B cell (primary cell): Measurements from ENCODE around the gene CADM1. TPM values are rescaled to one million over a fixed set of nuclear protein-coding genes. Genes with fewer than 3 reads are reported as not detected.

ENCODE experiments used
- ATAC-seq: fragments of 200-7000 bp; cut with Tn5 transposase; one replicate; pipeline ENCODE4 v1.10.0; 2021; ENCODE audit warnings: low read depth, mild to moderate bottlenecking, moderate number of reproducible peaks, moderate library complexity
- CTCF ChIA-PET: fragments of 350-600 bp; sonication (Branson Sonifier 250); formaldehyde crosslinking; loops from one replicate; lab custom pipeline; 2021; ENCODE audit warnings: antibody characterized with exemption, inconsistent platforms; lab: Charles Lee
- POLR2A ChIA-PET: fragments of 350-600 bp; sonication (Branson Sonifier 250); formaldehyde crosslinking; loops from one replicate; lab custom pipeline; 2021; ENCODE audit warnings: antibody characterized with exemption; lab: Charles Lee
- DNase-seq: peaks from one replicate; pipeline ENCODE4 v3.0.0; 2013
- H2AFZ ChIP-seq: 2 replicates; pipeline ENCODE4 v1.6.1; 2012; ENCODE audit warnings: mild to moderate bottlenecking, low read depth, low read length; ENCODE audit not compliant: insufficient read depth, poor library complexity, severe bottlenecking
- H3K27ac ChIP-seq, 2 donors: 1 replicate in 1 of 2; 2 replicates in 1 of 2; pipeline ENCODE4 v1.5.1; 2012 to 2013; ENCODE audit warnings: low read length in 2 of 2, mild to moderate bottlenecking in 2 of 2, moderate library complexity in 1 of 2
- H3K27me3 ChIP-seq, 4 experiments: fragments of 200-600 bp in 1 of 4; sonication (generic) in 1 of 4; replicated peaks in 1 of 4; 1 replicate in 2 of 4; 2 replicates in 2 of 4; pipeline versions ENCODE4 v1.6.1 to v1.7.0; 2013 to 2016; ENCODE audit warnings: low read length in 3 of 4, mild to moderate bottlenecking in 2 of 4, mixed read lengths in 1 of 4, moderate library complexity in 1 of 4; ENCODE audit not compliant: insufficient read depth in 4 of 4, control insufficient read depth in 3 of 4; ENCODE audit errors: control extremely low read depth in 1 of 4
- H3K36me3 ChIP-seq, 2 experiments: replicated peaks in 1 of 2; 1 replicate in 1 of 2; 2 replicates in 1 of 2; pipeline versions ENCODE4 v1.6.1 to v1.7.1; 2013; ENCODE audit warnings: low read length in 1 of 2; ENCODE audit not compliant: insufficient read depth in 2 of 2, control insufficient read depth in 1 of 2; ENCODE audit errors: control extremely low read depth in 1 of 2, extremely low read depth in 1 of 2
- H3K4me1 ChIP-seq, 2 donors: fragments of 200-600 bp in 1 of 2; sonication (generic) in 1 of 2; 1 replicate in 1 of 2; 2 replicates in 1 of 2; pipeline versions ENCODE4 v1.5.1 to v1.6.1; 2013 to 2017; ENCODE audit warnings: low read length in 2 of 2; ENCODE audit not compliant: control insufficient read depth in 2 of 2, insufficient read depth in 2 of 2
- H3K4me2 ChIP-seq: replicated peaks from 2 replicates; pipeline ENCODE3; 2012; ENCODE audit warnings: mild to moderate bottlenecking, low read depth, low read length; ENCODE audit not compliant: poor library complexity, severe bottlenecking
- H3K4me3 ChIP-seq, 5 experiments: fragments of 200-600 bp in 1 of 5; sonication (generic) in 1 of 5; 1 replicate in 3 of 5; 2 replicates in 2 of 5; pipeline versions ENCODE4 v1.5.1 to v1.7.0; 2011 to 2016; ENCODE audit warnings: low read length in 4 of 5, mild to moderate bottlenecking in 4 of 5, low read depth in 2 of 5, control low read depth in 1 of 5, moderate library complexity in 1 of 5; ENCODE audit not compliant: insufficient read depth in 1 of 5; ENCODE audit errors: control extremely low read depth in 1 of 5, extremely low read depth in 1 of 5
- H3K79me2 ChIP-seq: fragments of 200-600 bp; sonication (generic); one replicate; pipeline ENCODE4 v1.6.0; 2016; ENCODE audit warnings: low read length; ENCODE audit not compliant: control insufficient read depth, insufficient read depth
- H3K9ac ChIP-seq: fragments of 200-600 bp; sonication (generic); 2 replicates; pipeline ENCODE4 v1.6.1; 2017; ENCODE audit warnings: mild to moderate bottlenecking, low read length, moderate library complexity
- H3K9me3 ChIP-seq, 3 donors: one replicate each; pipeline versions ENCODE4 v1.6.1 to v1.7.1; 2013; ENCODE audit warnings: low read length in 2 of 3; ENCODE audit not compliant: control insufficient read depth in 2 of 3, insufficient read depth in 1 of 3; ENCODE audit errors: control extremely low read depth in 1 of 3
- H4K20me1 ChIP-seq: 2 replicates; pipeline ENCODE4 v1.6.0; 2012; ENCODE audit warnings: mild to moderate bottlenecking, low read length; ENCODE audit not compliant: insufficient read depth, control insufficient read depth, poor library complexity, severe bottlenecking
- H3K27ac Mint-ChIP-seq: one replicate; pipeline ENCODE4 v1.8.0; 2021; ENCODE audit warnings: mixed read lengths
- H3K27me3 Mint-ChIP-seq: one replicate; pipeline ENCODE4 v1.8.0; 2021; ENCODE audit warnings: mixed read lengths
- H3K4me1 Mint-ChIP-seq: one replicate; pipeline ENCODE4 v1.8.0; 2021; ENCODE audit warnings: mixed read lengths
- H3K4me3 Mint-ChIP-seq: one replicate; pipeline ENCODE4 v1.8.0; 2021; ENCODE audit warnings: mixed read lengths
- H3K9me3 Mint-ChIP-seq: one replicate; pipeline ENCODE4 v1.8.0; 2022; ENCODE audit warnings: mixed read lengths; ENCODE audit not compliant: insufficient read depth
- EZH2 ChIP-seq: IDR thresholded peaks from 2 replicates; pipeline ENCODE4 v1.6.1; 2012; ENCODE audit warnings: borderline replicate concordance, low read depth, mild to moderate bottlenecking, moderate library complexity, low read length; ENCODE audit not compliant: insufficient read depth, poor library complexity, severe bottlenecking
- WGBS: methylation state at CpG from one replicate; pipeline ENCODE4 v1.1.5; 2013; ENCODE audit warnings: missing lambda C conversion rate; ENCODE audit not compliant: insufficient coverage; 5-methylcytosine and 5-hydroxymethylcytosine counted together
- intact Hi-C: fragments of 100-400 bp; cut with micrococcal nuclease; formaldehyde crosslinking; loops from one replicate; pipeline ENCODE4 v1.10.0; 2022
- polyA plus RNA-seq: library from polyadenylated mRNA; depleted of rRNA; stranded (reverse); fragments of >200 nt; gene quantifications from 2 replicates; pipeline ENCODE4 v1.2.3, GENCODE V29; 2012
- total RNA-seq, 2 donors: library from RNA; stranded (reverse); fragments of 120-200 nt in 1 of 2; gene quantifications; 1 replicate in 1 of 2; 2 replicates in 1 of 2; pipeline versions ENCODE4 v1.2.3 to v1.2.4, GENCODE V29; 2013 to 2022
- TF ChIP-seq, protein P1 (sequence below): fragments of 200-600 bp; IDR thresholded peaks from one replicate; pipeline ENCODE4 v1.8.0; 2022; ENCODE audit warnings: antibody characterized with exemption, mild to moderate bottlenecking

The CADM1 gene
- total and polyA plus RNA-seq, 2 donors (not counting 1 experiment from before 2014, with no cell fraction given): 0.43 to 0.49 TPM

DNA sequence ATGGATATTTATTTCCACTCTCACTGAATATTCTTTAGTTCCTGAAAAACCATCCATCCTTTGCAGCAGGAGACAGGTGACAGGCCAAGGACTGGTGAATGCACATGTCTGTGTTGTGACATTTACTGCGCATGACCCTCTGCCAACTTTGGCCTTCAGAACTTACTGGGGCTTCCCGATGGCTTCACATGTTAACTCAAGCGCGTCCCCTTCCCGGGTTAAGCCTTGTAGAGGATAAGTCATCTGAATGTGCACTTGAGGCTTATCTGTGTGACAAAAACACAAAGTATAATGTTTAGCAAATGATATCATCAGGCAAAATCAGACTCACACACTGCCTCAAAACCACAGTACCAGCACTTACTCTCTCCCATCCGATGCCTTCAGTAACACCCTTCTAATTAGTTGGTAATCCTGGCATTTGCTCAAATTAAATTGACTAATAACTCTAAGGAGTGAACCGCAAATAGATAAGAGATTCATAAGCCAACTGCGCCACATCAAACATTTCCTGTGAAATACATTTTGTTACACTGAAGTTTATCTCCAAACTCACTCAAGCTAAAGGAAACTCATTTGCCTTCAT lies 286.4 kb downstream of the CADM1 start:
- Mint-ChIP-seq H3K9me3 (no peaks in the 10 kb centered on the region), H3K27me3 (no peaks in the 10 kb centered on the region), H3K4me3 (no peak overlapping the region), H3K27ac (no peak overlapping the region), H3K4me1 (peaks cover 8% of the 10 kb centered on the region)
- Histone ChIP-seq H3K27me3 (no peaks in the 10 kb centered on the region), H3K36me3 (no peaks in the 10 kb centered on the region), H4K20me1 (no peaks in the 10 kb centered on the region), H3K27ac (no peak overlapping the region), H2AFZ (no peak overlapping the region), H3K9ac (no peak overlapping the region), H3K4me2 (no peak overlapping the region), H3K9me3 (no peaks in the 10 kb centered on the region), H3K4me3 (no peak overlapping the region), H3K79me2 (no peaks in the 10 kb centered on the region), H3K4me1 (peaks cover 0 to 10% of the 10 kb centered on the region in 2 donors)
- DNase-seq: no peak
- intact Hi-C loops: no loop called here
- TF ChIP-seq EZH2: no peak
- TF ChIP-seq, protein P1, sequence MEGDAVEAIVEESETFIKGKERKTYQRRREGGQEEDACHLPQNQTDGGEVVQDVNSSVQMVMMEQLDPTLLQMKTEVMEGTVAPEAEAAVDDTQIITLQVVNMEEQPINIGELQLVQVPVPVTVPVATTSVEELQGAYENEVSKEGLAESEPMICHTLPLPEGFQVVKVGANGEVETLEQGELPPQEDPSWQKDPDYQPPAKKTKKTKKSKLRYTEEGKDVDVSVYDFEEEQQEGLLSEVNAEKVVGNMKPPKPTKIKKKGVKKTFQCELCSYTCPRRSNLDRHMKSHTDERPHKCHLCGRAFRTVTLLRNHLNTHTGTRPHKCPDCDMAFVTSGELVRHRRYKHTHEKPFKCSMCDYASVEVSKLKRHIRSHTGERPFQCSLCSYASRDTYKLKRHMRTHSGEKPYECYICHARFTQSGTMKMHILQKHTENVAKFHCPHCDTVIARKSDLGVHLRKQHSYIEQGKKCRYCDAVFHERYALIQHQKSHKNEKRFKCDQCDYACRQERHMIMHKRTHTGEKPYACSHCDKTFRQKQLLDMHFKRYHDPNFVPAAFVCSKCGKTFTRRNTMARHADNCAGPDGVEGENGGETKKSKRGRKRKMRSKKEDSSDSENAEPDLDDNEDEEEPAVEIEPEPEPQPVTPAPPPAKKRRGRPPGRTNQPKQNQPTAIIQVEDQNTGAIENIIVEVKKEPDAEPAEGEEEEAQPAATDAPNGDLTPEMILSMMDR: no peak
- ChIA-PET POLR2A (no interaction called here), CTCF (interaction anchor here (1.2 kb wide), 1 partner anchor 10 kb away, joined by 3 read pairs; no protein-coding TSS in a partner anchor)
- no peak for ATAC-seq
- WGBS: 89% methylated on average over 3 of the region's 8 CpGs

- Histone ChIP-seq H3K36me3 (no peaks in the 10 kb centered on the region), H2AFZ (no peak overlapping the region), H3K27me3 (no peaks in the 10 kb centered on the region), H3K4me2 (no peak overlapping the region), H3K9ac (no peak overlapping the region), H3K9me3 (no peaks in the 10 kb centered on the region), H3K4me1 (no peaks in the 10 kb centered on the region), H3K79me2 (no peaks in the 10 kb centered on the region), H4K20me1 (no peaks in the 10 kb centered on the region), H3K4me3 (no peak overlapping the region), H3K27ac (no peak overlapping the region)
- Mint-ChIP-seq H3K4me3 (no peak overlapping the region), H3K27ac (no peak overlapping the region), H3K27me3 (no peaks in the 10 kb centered on the region), H3K4me1 (no peaks in the 10 kb centered on the region), H3K9me3 (no peaks in the 10 kb centered on the region)
- DNase-seq: no peak
- POLR2A ChIA-PET: no interaction called here
- ATAC-seq: no peak
- WGBS: 70% methylated on average over 6 of the region's 11 CpGs
- no peak for TF ChIP-seq EZH2
- CTCF ChIA-PET: no interaction called here
- intact Hi-C loops: no loop called here
Observed at GRCh38 chr11:115215694-115216617, 288.3 kb downstream of the CADM1 start.
